WTC11 (cell line): ENCODE results near the gene C1orf35. TPM values are rescaled to one million over a fixed set of nuclear protein-coding genes. Genes with fewer than 3 reads are reported as not detected.

Experiments
- ATAC-seq: fragments of 200-7000 bp; cut with Tn5 transposase; 2 replicates; pipeline ENCODE4 v1.10.0; 2021; ENCODE audit warnings: mild to moderate bottlenecking, moderate library complexity
- CTCF ChIA-PET: fragments of 300-600 bp; sonication (Branson Sonifier 250); formaldehyde crosslinking; loops from one replicate; lab custom pipeline; 2021; ENCODE audit warnings: antibody characterized with exemption; lab: Charles Lee
- POLR2A ChIA-PET: fragments of 350-600 bp; sonication (Branson Sonifier 250); formaldehyde crosslinking; loops from one replicate; lab custom pipeline; 2021; ENCODE audit warnings: antibody characterized with exemption; lab: Charles Lee
- DNase-seq: peaks from one replicate; pipeline ENCODE4 v3.0.0; 2021; ENCODE audit warnings: low spot score
- H3K27ac Mint-ChIP-seq: 2 replicates; pipeline ENCODE4 v1.8.0; 2021; ENCODE audit warnings: mixed read lengths
- H3K27me3 Mint-ChIP-seq: 2 replicates; pipeline ENCODE4 v1.8.0; 2021; ENCODE audit warnings: low read depth, mild to moderate bottlenecking, moderate library complexity, mixed read lengths
- H3K36me3 Mint-ChIP-seq: 2 replicates; pipeline ENCODE4 v1.8.0; 2021; ENCODE audit warnings: mixed read lengths
- H3K4me1 Mint-ChIP-seq: 2 replicates; pipeline ENCODE4 v1.8.0; 2022; ENCODE audit warnings: mixed read lengths
- H3K4me3 Mint-ChIP-seq: 2 replicates; pipeline ENCODE4 v1.8.0; 2021; ENCODE audit warnings: mild to moderate bottlenecking, moderate library complexity, mixed read lengths
- H3K9me3 Mint-ChIP-seq: 2 replicates; pipeline ENCODE4 v1.8.0; 2021; ENCODE audit warnings: mixed read lengths
- ARID4B ChIP-seq: sonication (generic); formaldehyde crosslinking; IDR thresholded peaks from 2 replicates; pipeline ENCODE4 v1.8.0; 2023; ENCODE audit warnings: missing genetic modification reagents, mild to moderate bottlenecking, borderline replicate concordance
- GABPB1 ChIP-seq: sonication (generic); formaldehyde crosslinking; IDR thresholded peaks from 2 replicates; pipeline ENCODE4 v1.8.1; 2023; ENCODE audit warnings: mild to moderate bottlenecking, missing genetic modification reagents
- IRF1 ChIP-seq: sonication (generic); formaldehyde crosslinking; IDR thresholded peaks from 2 replicates; pipeline ENCODE4 v1.8.0; 2023; ENCODE audit warnings: missing genetic modification reagents
- JAZF1 ChIP-seq: fragments of 250-450 bp; sonication (Bioruptor Pico); IDR thresholded peaks from 2 replicates; pipeline ENCODE4 v1.9.0; 2021; ENCODE audit warnings: moderate library complexity, mild to moderate bottlenecking, inconsistent platforms
- KAT7 ChIP-seq: sonication (generic); formaldehyde crosslinking; IDR thresholded peaks from 2 replicates; pipeline ENCODE4 v1.8.1; 2023; ENCODE audit warnings: missing genetic modification reagents, mild to moderate bottlenecking, borderline replicate concordance
- NFE2L1 ChIP-seq: sonication (generic); formaldehyde crosslinking; IDR thresholded peaks from 2 replicates; pipeline ENCODE4 v1.8.1; 2023; ENCODE audit warnings: missing genetic modification reagents
- NFYB ChIP-seq: sonication (generic); formaldehyde crosslinking; conservative IDR thresholded peaks from 2 replicates; pipeline ENCODE4 v1.8.0; 2022; ENCODE audit warnings: low read depth, missing genetic modification reagents
- RELA ChIP-seq: sonication (generic); formaldehyde crosslinking; IDR thresholded peaks from 2 replicates; pipeline ENCODE4 v1.8.1; 2022; ENCODE audit warnings: missing genetic modification reagents, mild to moderate bottlenecking, borderline replicate concordance
- SMAD3 ChIP-seq: sonication (generic); formaldehyde crosslinking; IDR thresholded peaks from 2 replicates; pipeline ENCODE4 v1.8.0; 2022; ENCODE audit warnings: missing genetic modification reagents, mild to moderate bottlenecking, borderline replicate concordance
- SMAD4 ChIP-seq: sonication (generic); formaldehyde crosslinking; IDR thresholded peaks from 2 replicates; pipeline ENCODE4 v1.8.0; 2022; ENCODE audit warnings: mild to moderate bottlenecking, missing genetic modification reagents
- SOX15 ChIP-seq: fragments of 250-450 bp; sonication (Bioruptor Pico); IDR thresholded peaks from 2 replicates; pipeline ENCODE4 v1.9.0; 2021; ENCODE audit warnings: mild to moderate bottlenecking
- TEAD4 ChIP-seq: sonication (generic); formaldehyde crosslinking; IDR thresholded peaks from 2 replicates; pipeline ENCODE4 v1.8.0; 2022; ENCODE audit warnings: mild to moderate bottlenecking, missing genetic modification reagents
- USF1 ChIP-seq: sonication (generic); formaldehyde crosslinking; IDR thresholded peaks from 2 replicates; pipeline ENCODE4 v1.8.0; 2022; ENCODE audit warnings: mild to moderate bottlenecking, missing genetic modification reagents
- ZNF263 ChIP-seq: sonication (generic); formaldehyde crosslinking; IDR thresholded peaks from 2 replicates; pipeline ENCODE4 v1.8.1; 2022; ENCODE audit warnings: low read depth, mild to moderate bottlenecking, moderate library complexity, missing genetic modification reagents
- ZNF317 ChIP-seq: sonication (generic); formaldehyde crosslinking; IDR thresholded peaks from 2 replicates; pipeline ENCODE4 v1.8.1; 2023; ENCODE audit warnings: low read depth, mild to moderate bottlenecking, moderate library complexity, missing genetic modification reagents, borderline replicate concordance
- ZNF416 ChIP-seq: fragments of 250-450 bp; sonication (Bioruptor Pico); IDR thresholded peaks from 2 replicates; pipeline ENCODE4 v1.9.0; 2021; ENCODE audit warnings: mild to moderate bottlenecking, inconsistent platforms
- ZNF425 ChIP-seq: fragments of 250-450 bp; sonication (Bioruptor Pico); conservative IDR thresholded peaks from 2 replicates; pipeline ENCODE4 v1.9.0; 2021; ENCODE audit warnings: mild to moderate bottlenecking
- ZNF532 ChIP-seq: fragments of 250-450 bp; sonication (Bioruptor Pico); IDR thresholded peaks from 2 replicates; pipeline ENCODE4 v1.9.0; 2021; ENCODE audit warnings: mild to moderate bottlenecking, borderline replicate concordance
- ZNF671 ChIP-seq: fragments of 250-450 bp; sonication (Bioruptor Pico); IDR thresholded peaks from 2 replicates; pipeline ENCODE4 v1.8.0; 2021; ENCODE audit warnings: mild to moderate bottlenecking
- total RNA-seq: library from RNA; stranded (reverse); gene quantifications from 3 replicates; pipeline ENCODE4 v1.2.3, GENCODE V29; 2021

C1orf35 gene
- total RNA-seq, 1 experiment from 2014 or later = 33.8 TPM

GRCh38 chr1:228105270-228105995 lies 2.3 kb upstream of the C1orf35 start:
- H3K9me3 Mint-ChIP-seq = no peaks in the 10 kb centered on the region
- peaks cover 20% of the 10 kb centered on the region for H3K4me1 Mint-ChIP-seq
- DNase-seq = no peak
- POLR2A ChIA-PET = no interaction called here
- H3K4me3 Mint-ChIP-seq = no peak overlapping the region
- peaks cover 19% of the 10 kb centered on the region for H3K36me3 Mint-ChIP-seq
- CTCF ChIA-PET = interaction anchor here (1.5 kb wide), 1 partner anchor 25 kb away, joined by 7 read pairs; no protein-coding TSS in a partner anchor
- no peak for ATAC-seq
- peaks cover 13% of the 10 kb centered on the region for H3K27me3 Mint-ChIP-seq
- H3K27ac Mint-ChIP-seq = no peak overlapping the region
- no peak for TF ChIP-seq ZNF416
- TF ChIP-seq SOX15 = no peak
- no peak for TF ChIP-seq IRF1 (CRISPR knock-in tag)
- no peak for TF ChIP-seq ZNF425 (CRISPR knock-in tag)
- TF ChIP-seq NFE2L1 = no peak
- TF ChIP-seq ZNF671 = no peak
- no peak for TF ChIP-seq SMAD3 (CRISPR knock-in tag)
- no peak for TF ChIP-seq ZNF317 (CRISPR knock-in tag)
- TF ChIP-seq RELA (CRISPR knock-in tag) = no peak
- TF ChIP-seq ZNF263 (CRISPR knock-in tag) = no peak
- no peak for TF ChIP-seq KAT7 (CRISPR knock-in tag)
- no peak for TF ChIP-seq TEAD4 (CRISPR knock-in tag)
- no peak for TF ChIP-seq SMAD4 (CRISPR knock-in tag)
- TF ChIP-seq NFYB (CRISPR knock-in tag) = no peak
- TF ChIP-seq ARID4B (CRISPR knock-in tag) = no peak
- no peak for TF ChIP-seq ZNF532
- TF ChIP-seq GABPB1 = no peak
- no peak for TF ChIP-seq USF1 (CRISPR knock-in tag)
- no peak for TF ChIP-seq JAZF1 (CRISPR knock-in tag)
